ENCODE measurements around the gene ZNF541. TPM values are rescaled to one million over a fixed set of nuclear protein-coding genes. Genes with fewer than 3 reads are reported as not detected.

ZNF541 gene, protein sequence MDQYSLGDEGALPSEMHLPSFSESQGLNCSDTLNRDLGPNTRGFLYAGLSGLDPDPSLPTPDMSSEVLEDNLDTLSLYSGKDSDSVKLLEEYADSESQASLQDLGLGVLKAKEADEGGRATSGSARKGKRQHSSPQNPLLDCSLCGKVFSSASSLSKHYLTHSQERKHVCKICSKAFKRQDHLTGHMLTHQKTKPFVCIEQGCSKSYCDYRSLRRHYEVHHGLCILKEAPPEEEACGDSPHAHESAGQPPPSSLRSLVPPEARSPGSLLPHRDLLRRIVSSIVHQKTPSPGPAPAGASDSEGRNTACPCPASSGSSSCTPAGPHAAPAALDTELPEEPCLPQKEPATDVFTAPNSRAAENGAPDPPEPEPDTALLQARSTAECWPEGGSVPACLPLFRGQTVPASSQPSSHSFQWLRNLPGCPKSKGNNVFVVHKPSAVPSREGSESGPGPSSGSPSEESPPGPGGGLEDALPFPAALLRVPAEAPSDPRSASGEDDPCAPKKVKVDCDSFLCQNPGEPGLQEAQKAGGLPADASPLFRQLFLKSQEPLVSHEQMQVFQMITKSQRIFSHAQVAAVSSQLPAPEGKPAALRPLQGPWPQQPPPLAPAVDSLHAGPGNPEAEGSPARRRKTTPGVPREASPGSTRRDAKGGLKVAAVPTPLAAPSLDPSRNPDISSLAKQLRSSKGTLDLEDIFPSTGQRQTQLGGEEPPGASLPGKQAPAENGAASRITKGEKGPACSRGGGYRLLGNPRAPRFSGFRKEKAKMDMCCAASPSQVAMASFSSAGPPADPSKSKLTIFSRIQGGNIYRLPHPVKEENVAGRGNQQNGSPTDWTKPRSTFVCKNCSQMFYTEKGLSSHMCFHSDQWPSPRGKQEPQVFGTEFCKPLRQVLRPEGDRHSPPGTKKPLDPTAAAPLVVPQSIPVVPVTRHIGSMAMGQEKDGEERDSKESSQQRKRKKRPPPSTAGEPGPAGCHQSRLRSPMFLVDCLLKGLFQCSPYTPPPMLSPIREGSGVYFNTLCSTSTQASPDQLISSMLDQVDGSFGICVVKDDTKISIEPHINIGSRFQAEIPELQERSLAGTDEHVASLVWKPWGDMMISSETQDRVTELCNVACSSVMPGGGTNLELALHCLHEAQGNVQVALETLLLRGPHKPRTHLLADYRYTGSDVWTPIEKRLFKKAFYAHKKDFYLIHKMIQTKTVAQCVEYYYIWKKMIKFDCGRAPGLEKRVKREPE (N-terminal part only)
- total RNA-seq, result 10 to 100 TPM in 1 of 2 donors, under 1 TPM in 1; 0.23 to 13.9 TPM

DNA sequence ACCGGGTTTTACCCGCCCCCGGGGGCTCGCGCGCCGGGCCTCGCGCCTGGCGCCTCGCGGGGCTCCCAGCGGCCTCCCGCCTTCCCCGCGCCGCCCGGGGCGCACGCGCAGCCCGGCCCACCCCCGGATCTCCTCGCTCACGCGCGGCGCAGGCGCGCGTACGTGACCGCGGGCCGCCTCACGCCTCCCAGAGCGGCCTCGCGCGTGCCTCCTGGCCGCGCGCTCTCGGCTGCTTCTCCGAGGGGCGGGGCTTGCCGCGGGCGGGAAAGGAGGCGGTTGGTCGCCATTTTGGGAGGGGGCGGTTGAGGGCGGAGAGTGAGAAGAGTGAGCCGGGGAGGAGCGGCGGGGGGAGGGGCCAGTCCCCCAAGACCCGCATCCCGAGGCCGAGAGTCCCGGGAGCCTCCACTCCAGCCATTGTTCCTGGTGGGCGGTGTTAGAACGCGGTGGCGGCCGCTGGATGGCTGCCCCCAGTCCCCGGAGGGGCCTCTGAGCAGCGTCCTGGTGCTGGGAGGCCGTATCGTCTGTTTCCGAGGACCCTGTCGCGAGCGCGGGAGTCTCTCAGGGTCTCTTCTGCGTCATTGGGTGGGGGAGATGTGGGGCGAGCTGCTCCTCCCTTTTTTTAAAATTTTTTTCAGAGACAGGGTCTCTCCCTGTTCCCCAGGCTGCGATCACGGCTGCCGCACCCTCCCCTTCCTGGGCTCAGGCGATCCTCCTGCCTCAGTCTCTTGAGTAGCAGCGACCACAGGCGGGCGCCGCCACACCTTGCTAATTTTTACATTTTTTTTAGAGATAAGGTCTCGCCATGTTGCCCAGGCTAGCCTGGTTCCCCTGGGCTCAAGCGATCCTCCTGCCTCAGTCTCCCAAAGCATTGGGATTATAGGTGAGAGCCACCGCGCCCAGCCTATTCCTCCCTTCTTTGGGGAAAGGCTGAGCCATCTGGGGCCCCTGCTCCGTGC, at the start of gene ZNF541:
ZNF541 (minus strand) TSS at position 78 of the 956 bp plus-strand sequence. CDS start 17,292 bp downstream, outside the sequence.
- H3K27ac ChIP-seq, result no peak within 1 kb of the TSS
- 16% methylated on average over 81 of the region's 89 CpGs for WGBS

DNA sequence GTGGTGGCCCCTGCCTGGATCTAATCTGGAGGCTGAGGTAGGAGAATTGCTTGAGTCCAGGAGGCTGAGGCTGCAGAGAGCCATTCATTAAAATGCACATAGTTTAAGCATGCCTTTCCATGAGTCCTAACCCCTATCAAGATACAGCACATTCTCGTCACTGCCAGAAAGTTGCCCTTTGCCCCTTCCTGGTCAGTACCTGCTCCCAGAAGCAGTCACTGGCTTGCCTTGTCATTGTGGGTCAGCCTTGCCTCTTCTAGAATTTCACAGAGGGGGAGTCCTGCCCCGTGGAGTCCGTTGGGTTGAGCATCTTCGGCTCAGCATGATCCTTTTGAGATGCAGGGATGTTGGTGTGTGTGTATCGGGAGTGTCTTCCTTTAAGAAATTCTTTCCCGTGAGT, 46.8 kb upstream of the ZNF541 start:
- TF ChIP-seq POLR2AphosphoS5 (IDR thresholded peaks at IDR 0.05) (no peak), POLR2A (IDR thresholded peaks at IDR 0.05) (no peak)
- TF ChIP-seq, protein P1, sequence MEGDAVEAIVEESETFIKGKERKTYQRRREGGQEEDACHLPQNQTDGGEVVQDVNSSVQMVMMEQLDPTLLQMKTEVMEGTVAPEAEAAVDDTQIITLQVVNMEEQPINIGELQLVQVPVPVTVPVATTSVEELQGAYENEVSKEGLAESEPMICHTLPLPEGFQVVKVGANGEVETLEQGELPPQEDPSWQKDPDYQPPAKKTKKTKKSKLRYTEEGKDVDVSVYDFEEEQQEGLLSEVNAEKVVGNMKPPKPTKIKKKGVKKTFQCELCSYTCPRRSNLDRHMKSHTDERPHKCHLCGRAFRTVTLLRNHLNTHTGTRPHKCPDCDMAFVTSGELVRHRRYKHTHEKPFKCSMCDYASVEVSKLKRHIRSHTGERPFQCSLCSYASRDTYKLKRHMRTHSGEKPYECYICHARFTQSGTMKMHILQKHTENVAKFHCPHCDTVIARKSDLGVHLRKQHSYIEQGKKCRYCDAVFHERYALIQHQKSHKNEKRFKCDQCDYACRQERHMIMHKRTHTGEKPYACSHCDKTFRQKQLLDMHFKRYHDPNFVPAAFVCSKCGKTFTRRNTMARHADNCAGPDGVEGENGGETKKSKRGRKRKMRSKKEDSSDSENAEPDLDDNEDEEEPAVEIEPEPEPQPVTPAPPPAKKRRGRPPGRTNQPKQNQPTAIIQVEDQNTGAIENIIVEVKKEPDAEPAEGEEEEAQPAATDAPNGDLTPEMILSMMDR (IDR thresholded peaks at IDR 0.05), result no peak
- no peak overlapping the region for H3K4me3 ChIP-seq
- WGBS, result 69% methylated on average over 6 of the region's 6 CpGs
- DNase-seq (ENCODE audit: low spot score), result no peak
- no peaks in the 10 kb centered on the region for H3K9me3 ChIP-seq
- peaks cover 8% of the 10 kb centered on the region for H3K4me1 ChIP-seq (replicated peaks)
- H3K27ac ChIP-seq, result no peak overlapping the region
- H3K27me3 ChIP-seq (replicated peaks; ENCODE audit: insufficient read depth), result no peaks in the 10 kb centered on the region
- intact Hi-C loops (cut with DNase I), result no loop called here
- H3K36me3 ChIP-seq, result no peaks in the 10 kb centered on the region

More for the DNA sequence above, at the start of gene ZNF541:
- Histone ChIP-seq H3K27me3 (replicated peaks; ENCODE audit: insufficient read depth) (no peaks in the 10 kb centered on the region), H3K9me3 (no peaks in the 10 kb centered on the region), H3K4me1 (replicated peaks) (no peaks in the 10 kb centered on the region), H3K4me3 (peak within 1 kb of the TSS; percentile 17 to 18), H3K36me3 (no peaks in the 10 kb centered on the region)
- intact Hi-C loops (cut with DNase I), result no loop called here
- peak; percentile 9 for DNase-seq (ENCODE audit: low spot score)
- TF ChIP-seq, protein P1 (IDR thresholded peaks at IDR 0.05), result no peak
- TF ChIP-seq POLR2A (IDR thresholded peaks at IDR 0.05) (no peak), POLR2AphosphoS5 (IDR thresholded peaks at IDR 0.05) (no peak)

DNA sequence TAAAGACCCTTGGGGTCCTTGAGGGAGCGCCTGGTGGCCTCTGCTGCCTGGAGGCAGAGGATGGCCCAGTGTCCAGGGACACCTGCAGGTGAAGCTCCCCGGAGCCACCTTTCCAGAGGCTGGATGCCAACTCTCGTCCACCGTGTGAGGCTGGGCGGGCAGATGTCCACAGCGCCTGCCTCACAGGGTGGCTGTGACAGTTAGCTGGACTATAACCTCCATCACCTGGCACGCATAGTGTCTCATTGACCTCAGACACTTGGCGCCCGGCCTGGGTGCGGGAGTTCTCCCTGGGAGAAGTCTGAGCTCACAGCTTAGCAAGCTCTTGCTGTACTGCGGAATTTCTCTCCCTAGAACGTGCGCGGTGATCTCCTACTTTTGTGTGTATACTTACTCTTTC, 45.8 kb upstream of the ZNF541 start:
- Histone ChIP-seq H3K27me3 (replicated peaks; ENCODE audit: insufficient read depth) (no peaks in the 10 kb centered on the region), H3K27ac (peak overlapping the region in 1 of 2 donors; percentile 18), H3K4me3 (no peak overlapping the region), H3K4me1 (replicated peaks) (peaks cover 8% of the 10 kb centered on the region), H3K36me3 (no peaks in the 10 kb centered on the region), H3K9me3 (no peaks in the 10 kb centered on the region)
- TF ChIP-seq POLR2AphosphoS5 (IDR thresholded peaks at IDR 0.05) (peak; percentile 17), POLR2A (IDR thresholded peaks at IDR 0.05) (no peak)
- intact Hi-C loops (cut with DNase I), result no loop called here
- no peak for DNase-seq (ENCODE audit: low spot score)
- WGBS, result 70% methylated on average over 12 of the region's 14 CpGs

DNA sequence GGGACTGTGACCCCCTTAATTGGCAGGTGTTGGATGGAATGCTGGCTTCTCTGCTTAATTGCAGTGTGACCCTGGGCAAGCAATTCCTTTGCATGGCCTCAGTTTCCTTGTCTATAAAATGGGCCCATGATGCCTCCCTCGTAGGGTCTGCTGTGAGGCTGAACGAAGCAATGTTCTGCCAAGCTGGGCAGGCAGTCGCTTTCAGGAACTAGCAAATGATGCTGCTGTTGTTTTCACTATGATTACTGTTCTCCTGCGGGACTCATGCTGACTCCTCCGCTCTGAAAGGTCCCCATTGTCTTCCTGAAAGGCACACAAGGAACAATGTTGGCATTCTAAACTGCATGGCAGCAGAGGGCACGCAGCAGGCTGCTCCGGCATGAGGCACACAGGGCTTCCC, 42.8 kb upstream of the ZNF541 start:
- TF ChIP-seq, protein P1 (IDR thresholded peaks at IDR 0.05), result no peak
- TF ChIP-seq POLR2A (IDR thresholded peaks at IDR 0.05), result no peak
- TF ChIP-seq POLR2AphosphoS5 (IDR thresholded peaks at IDR 0.05), result no peak
- Histone ChIP-seq H3K4me1 (replicated peaks) (peaks cover 12% of the 10 kb centered on the region), H3K36me3 (no peaks in the 10 kb centered on the region), H3K9me3 (no peaks in the 10 kb centered on the region), H3K4me3 (no peak overlapping the region), H3K27ac (no peak overlapping the region), H3K27me3 (replicated peaks; ENCODE audit: insufficient read depth) (no peaks in the 10 kb centered on the region)
- WGBS, result 84% methylated on average over 7 of the region's 7 CpGs
- intact Hi-C loops (cut with DNase I), result no loop called here
- DNase-seq (ENCODE audit: low spot score), result no peak

Measured in prostate gland (tissue), 2 donors.